ENCODE data around the gene TIMP2. TPM values are rescaled to one million over a fixed set of nuclear protein-coding genes. Genes with fewer than 3 reads are reported as not detected.
A peak's percentile ranks its signal among the peaks of the same experiment; 100 is the strongest.

Gene TIMP2
- total and polyA plus RNA-seq, 2 of the 4 experiments (the other 2 are of a cell fraction): 43.9 to 416 TPM

DNA sequence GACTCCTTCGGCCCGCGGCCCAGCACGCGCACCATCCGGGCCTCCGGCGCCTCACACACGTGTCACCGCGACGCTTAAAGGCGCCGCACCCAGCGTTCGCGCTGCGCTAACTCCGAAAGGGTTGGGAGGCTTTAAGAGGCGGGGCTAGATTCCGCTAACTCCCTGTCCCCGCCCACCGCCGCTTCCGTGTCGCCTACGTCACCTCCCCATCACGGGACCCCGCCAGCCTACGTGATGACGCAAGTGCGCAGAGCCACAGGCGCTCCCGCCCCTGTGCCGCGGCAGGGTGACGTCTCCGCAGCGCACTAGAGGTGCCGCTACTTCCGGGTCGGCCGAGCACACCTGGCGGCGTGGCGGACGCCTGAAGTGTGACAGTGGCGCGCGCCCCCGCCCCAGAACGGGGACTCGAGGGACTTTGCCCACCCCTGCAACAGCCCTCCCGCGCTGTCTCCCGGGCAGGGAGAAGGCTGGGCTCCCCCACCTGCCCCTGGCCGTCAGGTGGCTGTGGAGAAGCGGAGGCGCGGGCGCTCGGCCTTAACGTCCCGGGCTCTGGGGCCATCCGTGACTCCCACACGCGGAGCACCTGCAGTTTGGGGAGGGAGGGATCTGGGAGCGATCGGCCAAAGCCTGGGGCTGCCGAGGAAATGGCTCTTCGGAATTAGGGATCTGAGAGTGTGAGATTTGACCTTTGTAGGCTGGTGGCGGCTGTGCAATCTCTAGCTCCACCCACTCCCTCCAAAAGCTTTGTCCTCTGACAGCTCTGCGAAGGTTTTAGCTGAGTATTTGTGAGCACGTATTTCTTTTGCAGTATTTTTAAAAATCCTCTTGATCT, 84.2 kb downstream of the TIMP2 start, which contains the start of gene USP36:
USP36 (minus strand) TSS at position 35 of the 832 bp plus-strand sequence. CDS start 4,451 bp downstream, outside the sequence.
- Histone ChIP-seq H3K56ac (ENCODE audit: extremely low read depth, insufficient read depth, low read length) (peak within 1 kb of the TSS; percentile 88), H2BK5ac (ENCODE audit: low read depth, low read length, poor library complexity, severe bottlenecking) (peak within 1 kb of the TSS; percentile 52), H2AK9ac (replicated peaks; ENCODE audit: low read depth, low read length, poor library complexity) (peak within 1 kb of the TSS; percentile 98), H3K23ac (ENCODE audit: low read depth, low read length) (peak within 1 kb of the TSS; percentile 99), H3K27me3 (ENCODE audit: control insufficient read depth, insufficient read depth, low read length) (no peaks in the 10 kb centered on the region), H3K36me3 (ENCODE audit: control insufficient read depth, insufficient read depth, low read length) (peaks cover 15% of the 10 kb centered on the region), H3K9me1 (ENCODE audit: insufficient read depth, low read length) (peaks cover 19% of the 10 kb centered on the region), H2BK120ac (ENCODE audit: low read depth, low read length) (peak within 1 kb of the TSS; percentile 57), H2BK15ac (ENCODE audit: low read depth, low read length) (no peak within 1 kb of the TSS; the same call in 2 of the 3 replicates), H2AK5ac (ENCODE audit: low read depth, low read length) (peak within 1 kb of the TSS; percentile 93), H4K5ac (ENCODE audit: low read depth, low read length) (peak within 1 kb of the TSS; percentile 74), H3K18ac (ENCODE audit: low read depth, low read length) (peak within 1 kb of the TSS; percentile 63), H3K79me1 (ENCODE audit: low read depth in 1 of 2, low read length in 2 of 2) (peaks cover 13 to 40% of the 10 kb centered on the region in 2 experiments), H3K4ac (ENCODE audit: low read depth, low read length) (peak within 1 kb of the TSS; percentile 87), H4K8ac (ENCODE audit: low read depth in 2 of 2, low read length in 2 of 2) (peak within 1 kb of the TSS; percentile 67 to 88), H3K14ac (replicated peaks; ENCODE audit: low read depth, low read length) (peak within 1 kb of the TSS; percentile 98), H4K91ac (ENCODE audit: insufficient read depth, low read depth, low read length) (peak within 1 kb of the TSS; percentile 77), H2BK20ac (ENCODE audit: low read depth, low read length) (no peak within 1 kb of the TSS), H3K4me1 (ENCODE audit: control insufficient read depth, insufficient read depth, low read length) (peaks cover 11% of the 10 kb centered on the region), H3K9ac (ENCODE audit: low read depth, low read length) (peak within 1 kb of the TSS; percentile 89), H3K4me2 (ENCODE audit: low read depth, low read length) (peak within 1 kb of the TSS; percentile 88), H4K20me1 (ENCODE audit: insufficient read depth, low read length) (peaks cover 32% of the 10 kb centered on the region), H3K4me3 (ENCODE audit: insufficient read depth, low read depth, low read length) (peak within 1 kb of the TSS; percentile 81), H2AFZ (replicated peaks; ENCODE audit: low read length, poor library complexity) (peak within 1 kb of the TSS; percentile 96), H3K27ac (ENCODE audit: insufficient read depth, low read length) (peak within 1 kb of the TSS; percentile 87), H3K9me3 (ENCODE audit: control insufficient read depth, insufficient read depth, low read length) (no peaks in the 10 kb centered on the region)
- ChIA-PET CTCF (no interaction called here), POLR2A (ENCODE audit: unreplicated experiment) (interaction anchor here (0.5 to 0.8 kb wide), 2 partner anchors 15 to 472 kb away, joined by 3 to 5 read pairs; no protein-coding TSS in a partner anchor)
- dilution Hi-C loops (cut with HindIII; ENCODE audit: low sequenced_read_pairs, unreplicated experiment) (no loop called here), intact Hi-C loops (cut with micrococcal nuclease) (no loop called here), in situ Hi-C loops (cut with MboI; ENCODE audit: low sequenced_read_pairs) (no loop called here)
- TF ChIP-seq FOS (IDR thresholded peaks at IDR 0.05; ENCODE audit: low read depth, low read length) (peak; percentile 24; the same call in 1 of the 2 replicates), CEBPB (IDR thresholded peaks at IDR 0.05; ENCODE audit: low read depth, low read length) (peak; percentile 96), MAZ (IDR thresholded peaks at IDR 0.05; ENCODE audit: borderline replicate concordance, low read depth, low read length) (peak; percentile 93; the same call in 1 of the 2 replicates), POLR2A (IDR thresholded peaks at IDR 0.05; ENCODE audit: low read depth, low read length) (peak; percentile 87; the same call in 1 of the 2 replicates), RFX5 (IDR thresholded peaks at IDR 0.05; ENCODE audit: low read depth, low read length) (no peak), SMC3 (IDR thresholded peaks at IDR 0.05; ENCODE audit: low read depth, low read length) (no peak), MXI1 (IDR thresholded peaks at IDR 0.05; ENCODE audit: borderline replicate concordance, low read depth, low read length) (peak; percentile 96), RCOR1 (IDR thresholded peaks at IDR 0.05; ENCODE audit: insufficient replicate concordance, low read length) (peak; percentile 19), BHLHE40 (IDR thresholded peaks at IDR 0.05; ENCODE audit: low read depth, low read length) (peak; percentile 97), CHD1 (IDR thresholded peaks at IDR 0.05; ENCODE audit: low read depth, low read length) (no peak)
- TF ChIP-seq, protein P1, sequence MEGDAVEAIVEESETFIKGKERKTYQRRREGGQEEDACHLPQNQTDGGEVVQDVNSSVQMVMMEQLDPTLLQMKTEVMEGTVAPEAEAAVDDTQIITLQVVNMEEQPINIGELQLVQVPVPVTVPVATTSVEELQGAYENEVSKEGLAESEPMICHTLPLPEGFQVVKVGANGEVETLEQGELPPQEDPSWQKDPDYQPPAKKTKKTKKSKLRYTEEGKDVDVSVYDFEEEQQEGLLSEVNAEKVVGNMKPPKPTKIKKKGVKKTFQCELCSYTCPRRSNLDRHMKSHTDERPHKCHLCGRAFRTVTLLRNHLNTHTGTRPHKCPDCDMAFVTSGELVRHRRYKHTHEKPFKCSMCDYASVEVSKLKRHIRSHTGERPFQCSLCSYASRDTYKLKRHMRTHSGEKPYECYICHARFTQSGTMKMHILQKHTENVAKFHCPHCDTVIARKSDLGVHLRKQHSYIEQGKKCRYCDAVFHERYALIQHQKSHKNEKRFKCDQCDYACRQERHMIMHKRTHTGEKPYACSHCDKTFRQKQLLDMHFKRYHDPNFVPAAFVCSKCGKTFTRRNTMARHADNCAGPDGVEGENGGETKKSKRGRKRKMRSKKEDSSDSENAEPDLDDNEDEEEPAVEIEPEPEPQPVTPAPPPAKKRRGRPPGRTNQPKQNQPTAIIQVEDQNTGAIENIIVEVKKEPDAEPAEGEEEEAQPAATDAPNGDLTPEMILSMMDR (conservative IDR thresholded peaks at IDR 0.05; ENCODE audit: low read depth, low read length): no peak
- TF ChIP-seq, protein P2, sequence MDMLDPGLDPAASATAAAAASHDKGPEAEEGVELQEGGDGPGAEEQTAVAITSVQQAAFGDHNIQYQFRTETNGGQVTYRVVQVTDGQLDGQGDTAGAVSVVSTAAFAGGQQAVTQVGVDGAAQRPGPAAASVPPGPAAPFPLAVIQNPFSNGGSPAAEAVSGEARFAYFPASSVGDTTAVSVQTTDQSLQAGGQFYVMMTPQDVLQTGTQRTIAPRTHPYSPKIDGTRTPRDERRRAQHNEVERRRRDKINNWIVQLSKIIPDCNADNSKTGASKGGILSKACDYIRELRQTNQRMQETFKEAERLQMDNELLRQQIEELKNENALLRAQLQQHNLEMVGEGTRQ (IDR thresholded peaks at IDR 0.05; ENCODE audit: low read depth, low read length): peak; percentile 90
- no TSS peak for BruUV-seq (replicated peaks)
- 0% methylated on average over 33 of the region's 74 CpGs; no CpG with 5 or more reads in 1 of the 2 experiments for WGBS, 2 experiments (ENCODE audit: extremely low coverage in 2 of 2, insufficient read length in 1 of 2)
- DNase-seq (peak; percentile 99), ATAC-seq (ENCODE audit: low read depth) (peak; percentile 92)
